ENCODE measurements around the gene TBC1D3B.

The TBC1D3B gene

DNA sequence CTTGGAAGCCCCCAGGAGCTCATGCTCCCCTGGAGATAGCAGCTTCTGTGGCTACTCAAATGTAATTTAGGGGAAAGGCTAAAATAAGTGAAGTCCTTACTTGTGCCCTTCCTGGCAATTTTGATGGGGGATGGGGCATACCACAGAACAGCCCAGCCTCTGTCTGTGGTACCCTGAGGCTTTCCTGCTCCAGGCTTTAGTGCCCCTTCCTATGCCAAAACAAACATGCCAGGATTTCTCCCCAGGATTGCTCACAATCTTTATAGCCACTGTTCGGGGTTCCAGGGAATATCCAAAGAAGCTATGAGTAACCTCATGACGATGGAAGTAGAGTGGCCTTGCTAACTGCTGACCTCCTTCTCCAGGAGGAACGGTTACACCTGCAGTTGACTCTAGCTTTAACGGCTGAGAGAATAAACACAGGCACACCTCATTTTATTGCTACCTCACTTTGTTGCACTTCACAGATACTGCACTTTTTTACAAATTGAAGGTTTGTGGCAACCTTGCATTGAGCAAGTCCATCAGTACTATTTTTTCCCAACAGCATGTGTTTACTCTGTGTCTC is 47.9 kb downstream of the TBC1D3B start:
- ATAC-seq (ENCODE audit: insufficient read depth, low read depth) = no peak
- Histone ChIP-seq H3K27ac (ENCODE audit: low read length) (no peak overlapping the region), H3K4me1 (ENCODE audit: insufficient read depth, low read length) (peaks cover 13% of the 10 kb centered on the region), H3K4me2 (ENCODE audit: insufficient read depth, low read length) (no peak overlapping the region), H3K27me3 (ENCODE audit: insufficient read depth, low read length, poor library complexity) (no peaks in the 10 kb centered on the region), H3K9ac (ENCODE audit: low read depth, low read length) (no peak overlapping the region), H3K9me3 (ENCODE audit: insufficient read depth, low read length, severe bottlenecking) (peaks cover 21% of the 10 kb centered on the region), H3K4me3 (ENCODE audit: low read depth in 1 of 2, low read length in 2 of 2) (no peak overlapping the region), H4K20me1 (ENCODE audit: insufficient read depth, low read length) (no peaks in the 10 kb centered on the region), H3K36me3 (ENCODE audit: insufficient read depth, low read length) (peaks cover 5% of the 10 kb centered on the region; the same call in 1 of the 2 replicates), H3K79me2 (ENCODE audit: insufficient read depth, low read length) (no peaks in the 10 kb centered on the region), H2AFZ (ENCODE audit: low read depth, low read length) (no peak overlapping the region)
- no peak for DNase-seq
- TF ChIP-seq EZH2 (IDR thresholded peaks at IDR 0.05; ENCODE audit: borderline replicate concordance, low read depth, low read length, severe bottlenecking) = no peak
- TF ChIP-seq, protein P1, sequence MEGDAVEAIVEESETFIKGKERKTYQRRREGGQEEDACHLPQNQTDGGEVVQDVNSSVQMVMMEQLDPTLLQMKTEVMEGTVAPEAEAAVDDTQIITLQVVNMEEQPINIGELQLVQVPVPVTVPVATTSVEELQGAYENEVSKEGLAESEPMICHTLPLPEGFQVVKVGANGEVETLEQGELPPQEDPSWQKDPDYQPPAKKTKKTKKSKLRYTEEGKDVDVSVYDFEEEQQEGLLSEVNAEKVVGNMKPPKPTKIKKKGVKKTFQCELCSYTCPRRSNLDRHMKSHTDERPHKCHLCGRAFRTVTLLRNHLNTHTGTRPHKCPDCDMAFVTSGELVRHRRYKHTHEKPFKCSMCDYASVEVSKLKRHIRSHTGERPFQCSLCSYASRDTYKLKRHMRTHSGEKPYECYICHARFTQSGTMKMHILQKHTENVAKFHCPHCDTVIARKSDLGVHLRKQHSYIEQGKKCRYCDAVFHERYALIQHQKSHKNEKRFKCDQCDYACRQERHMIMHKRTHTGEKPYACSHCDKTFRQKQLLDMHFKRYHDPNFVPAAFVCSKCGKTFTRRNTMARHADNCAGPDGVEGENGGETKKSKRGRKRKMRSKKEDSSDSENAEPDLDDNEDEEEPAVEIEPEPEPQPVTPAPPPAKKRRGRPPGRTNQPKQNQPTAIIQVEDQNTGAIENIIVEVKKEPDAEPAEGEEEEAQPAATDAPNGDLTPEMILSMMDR (IDR thresholded peaks at IDR 0.05; ENCODE audit: borderline replicate concordance, extremely low read depth, low read length, poor library complexity, severe bottlenecking) = no peak

DNA sequence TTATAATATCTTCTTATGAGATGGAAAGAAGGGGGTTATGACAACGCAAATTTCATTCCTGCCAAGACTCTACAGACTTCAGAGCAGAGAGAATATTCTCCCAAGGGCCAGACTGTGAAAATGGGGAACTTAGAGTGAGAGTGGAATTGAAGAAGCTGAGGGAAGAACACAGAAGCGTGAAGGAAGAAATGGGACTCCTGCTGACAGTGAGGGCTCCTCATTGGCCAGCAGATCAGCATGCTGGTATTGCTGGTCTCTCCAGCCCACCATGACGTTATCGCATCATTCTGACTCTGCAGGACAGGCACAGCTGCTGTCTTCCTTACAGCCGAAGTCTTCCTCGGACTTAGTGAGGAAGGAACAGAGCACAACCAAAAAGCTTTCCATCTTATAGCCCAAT is 48.5 kb downstream of the TBC1D3B start:
- ATAC-seq (ENCODE audit: insufficient read depth, low read depth) (no peak), DNase-seq (no peak)
- peaks cover 5% of the 10 kb centered on the region; the same call in 1 of the 2 replicates for H3K36me3 ChIP-seq (ENCODE audit: insufficient read depth, low read length)
- H3K9me3 ChIP-seq (ENCODE audit: insufficient read depth, low read length, severe bottlenecking) = peaks cover 22% of the 10 kb centered on the region
- H3K9ac ChIP-seq (ENCODE audit: low read depth, low read length) = no peak overlapping the region
- no peak overlapping the region for H3K4me2 ChIP-seq (ENCODE audit: insufficient read depth, low read length)
- H3K79me2 ChIP-seq (ENCODE audit: insufficient read depth, low read length) = no peaks in the 10 kb centered on the region
- no peak overlapping the region for H3K27ac ChIP-seq (ENCODE audit: low read length)
- H3K27me3 ChIP-seq (ENCODE audit: insufficient read depth, low read length, poor library complexity) = no peaks in the 10 kb centered on the region
- H4K20me1 ChIP-seq (ENCODE audit: insufficient read depth, low read length) = no peaks in the 10 kb centered on the region
- H3K4me1 ChIP-seq (ENCODE audit: insufficient read depth, low read length) = peaks cover 13% of the 10 kb centered on the region
- H3K4me3 ChIP-seq (ENCODE audit: low read depth in 1 of 2, low read length in 2 of 2) = no peak overlapping the region
- no peak for TF ChIP-seq EZH2 (IDR thresholded peaks at IDR 0.05; ENCODE audit: borderline replicate concordance, low read depth, low read length, severe bottlenecking)
- TF ChIP-seq, protein P1 (IDR thresholded peaks at IDR 0.05; ENCODE audit: borderline replicate concordance, extremely low read depth, low read length, poor library complexity, severe bottlenecking) = no peak
- no peak overlapping the region for H2AFZ ChIP-seq (ENCODE audit: low read depth, low read length)

DNA sequence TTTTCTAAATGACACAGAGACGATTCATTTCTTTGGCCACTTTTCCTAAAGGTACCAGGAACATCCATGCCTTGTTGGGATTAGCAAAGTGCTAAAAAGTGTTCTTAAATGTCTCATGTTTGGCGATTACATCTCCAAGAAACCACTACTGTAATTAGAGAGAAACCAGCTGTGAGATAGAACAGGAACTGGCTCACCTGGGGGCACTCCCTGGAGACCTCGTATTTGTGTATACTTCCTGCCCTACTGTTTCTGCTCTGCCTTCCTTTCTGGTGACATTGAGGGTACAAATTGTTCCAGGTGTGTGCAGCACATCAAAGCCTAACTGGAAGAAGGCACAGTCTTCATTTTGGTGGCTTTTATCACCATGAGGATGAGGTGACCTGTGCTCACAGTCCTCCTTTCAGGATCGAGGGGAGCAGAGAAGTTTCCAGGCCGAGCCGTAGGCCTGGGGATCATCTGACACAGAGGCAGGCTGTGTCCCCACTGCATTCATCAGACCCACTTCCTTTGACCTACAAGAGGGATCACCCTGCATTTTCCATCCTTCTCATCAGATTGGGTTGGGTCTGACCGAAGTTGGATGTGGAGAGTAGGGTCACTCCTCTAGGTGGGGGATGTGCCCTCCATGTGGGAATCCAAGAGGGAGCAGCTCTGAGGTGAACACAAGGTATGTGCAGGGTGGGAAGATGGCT is 49.1 kb downstream of the TBC1D3B start:
- peaks cover 13% of the 10 kb centered on the region for H3K4me1 ChIP-seq (ENCODE audit: insufficient read depth, low read length)
- no peak overlapping the region for H3K9ac ChIP-seq (ENCODE audit: low read depth, low read length)
- peaks cover 5% of the 10 kb centered on the region; the same call in 1 of the 2 replicates for H3K36me3 ChIP-seq (ENCODE audit: insufficient read depth, low read length)
- ATAC-seq (ENCODE audit: insufficient read depth, low read depth) (no peak), DNase-seq (peak; percentile 17)
- H3K9me3 ChIP-seq (ENCODE audit: insufficient read depth, low read length, severe bottlenecking) = peaks cover 22% of the 10 kb centered on the region
- no peaks in the 10 kb centered on the region for H3K27me3 ChIP-seq (ENCODE audit: insufficient read depth, low read length, poor library complexity)
- peak overlapping the region; percentile 57 for H3K27ac ChIP-seq (ENCODE audit: low read length)
- no peak overlapping the region for H3K4me3 ChIP-seq (ENCODE audit: low read depth in 1 of 2, low read length in 2 of 2)
- no peaks in the 10 kb centered on the region for H3K79me2 ChIP-seq (ENCODE audit: insufficient read depth, low read length)
- H2AFZ ChIP-seq (ENCODE audit: low read depth, low read length) = no peak overlapping the region
- H3K4me2 ChIP-seq (ENCODE audit: insufficient read depth, low read length) = no peak overlapping the region
- TF ChIP-seq EZH2 (IDR thresholded peaks at IDR 0.05; ENCODE audit: borderline replicate concordance, low read depth, low read length, severe bottlenecking) = no peak
- H4K20me1 ChIP-seq (ENCODE audit: insufficient read depth, low read length) = no peaks in the 10 kb centered on the region

Measured in DND-41 (cell line).